Stimulated activated CD8-positive, alpha-beta memory T cell treated with anti-CD3 and anti-CD28 coated beads, Interleukin-15, amount 100 ng/mL, for 24 hours (primary cell): ENCODE data around the gene RGS4.

Experiments
- DNase-seq: peaks from one replicate; pipeline ENCODE4 v3.0.0-alpha.2; 2020; ENCODE audit warnings: low read depth

Gene RGS4

GRCh38 chr1:163069142-163069541 lies at the start of gene RGS4:
Gene RGS4 (plus strand): TSS chr1:163069361. CDS start chr1:163069485, 124 bp downstream.
- no peak for DNase-seq

GRCh38 chr1:163022129-163022528 lies 47.0 kb upstream of the RGS4 start:
- DNase-seq: no peak

- DNase-seq: no peak
Observed at GRCh38 chr1:163027610-163028009, 41.6 kb upstream of the RGS4 start.

GRCh38 chr1:163029901-163030300 lies 39.3 kb upstream of the RGS4 start:
- no peak for DNase-seq

- no peak for DNase-seq
Observed at GRCh38 chr1:163035446-163036249, 33.5 kb upstream of the RGS4 start.

- DNase-seq: no peak
Observed at GRCh38 chr1:163036671-163037070, 32.5 kb upstream of the RGS4 start.

GRCh38 chr1:163038928-163039706 lies 30.0 kb upstream of the RGS4 start:
- DNase-seq: no peak

GRCh38 chr1:163039707-163040093 lies 29.5 kb upstream of the RGS4 start:
- DNase-seq: no peak

- DNase-seq: no peak
Observed at GRCh38 chr1:163046071-163046470, 23.1 kb upstream of the RGS4 start.

GRCh38 chr1:163047951-163048659 lies 21.1 kb upstream of the RGS4 start:
- DNase-seq: no peak

GRCh38 chr1:163048869-163049268 lies 20.3 kb upstream of the RGS4 start:
- no peak for DNase-seq

GRCh38 chr1:163049296-163049695 lies 19.9 kb upstream of the RGS4 start:
- no peak for DNase-seq

GRCh38 chr1:163050496-163050895 lies 18.7 kb upstream of the RGS4 start:
- DNase-seq: no peak

GRCh38 chr1:163054181-163054591 lies 15.0 kb upstream of the RGS4 start:
- no peak for DNase-seq

GRCh38 chr1:163055005-163055404 lies 14.2 kb upstream of the RGS4 start:
- DNase-seq: no peak

GRCh38 chr1:163055531-163055930 lies 13.6 kb upstream of the RGS4 start:
- no peak for DNase-seq

- no peak for DNase-seq
Observed at GRCh38 chr1:163056831-163057230, 12.3 kb upstream of the RGS4 start.

GRCh38 chr1:163060343-163061007 lies 8.7 kb upstream of the RGS4 start:
- no peak for DNase-seq

GRCh38 chr1:163063143-163063542 lies 6.0 kb upstream of the RGS4 start:
- DNase-seq: no peak

- DNase-seq: no peak
Observed at GRCh38 chr1:163063610-163064009, 5.6 kb upstream of the RGS4 start.

- no peak for DNase-seq
Observed at GRCh38 chr1:163066168-163066567, 3.0 kb upstream of the RGS4 start.

GRCh38 chr1:163066686-163067085 lies 2.5 kb upstream of the RGS4 start:
- DNase-seq: no peak
